ENCODE data around the gene RAB21.

RAB21 gene

DNA sequence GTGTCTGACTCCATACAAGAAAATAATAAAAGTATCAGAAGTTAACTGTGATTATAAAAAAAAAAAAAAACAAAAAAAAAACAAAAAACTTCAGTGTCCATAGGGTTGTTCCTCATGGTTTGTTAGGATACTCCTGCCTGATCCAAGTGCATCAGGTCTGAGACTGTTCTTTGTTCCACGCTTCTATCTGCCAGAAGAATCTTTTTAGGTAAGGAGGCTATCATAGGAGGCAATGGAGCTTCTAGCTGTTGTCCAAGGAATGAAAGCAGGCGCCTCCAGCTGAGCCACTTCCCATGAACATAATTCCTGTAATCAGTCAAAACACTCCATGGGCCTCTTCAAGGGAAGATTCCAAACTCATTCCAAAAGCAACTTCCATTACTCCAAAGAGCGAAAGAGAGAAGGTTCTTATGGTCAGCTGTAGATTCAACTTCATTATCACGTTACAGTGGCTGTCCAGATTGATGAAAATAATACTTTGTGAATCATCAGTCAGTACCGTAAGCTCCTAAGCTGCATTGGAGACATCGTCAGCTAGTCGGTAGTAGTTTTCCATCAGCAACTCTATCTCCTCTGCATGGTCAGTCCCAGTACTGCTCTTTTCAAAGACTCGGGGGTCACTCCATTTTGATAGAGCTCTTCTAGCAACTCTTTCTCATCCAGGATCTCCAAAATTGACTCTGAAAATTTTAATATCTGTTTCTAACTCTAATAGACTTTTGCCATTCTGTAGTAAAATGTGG is 94.6 kb downstream of the RAB21 start:
- Histone ChIP-seq H3K9ac (ENCODE audit: insufficient read length, low read depth) (no peak overlapping the region), H3K9me3 (ENCODE audit: insufficient read depth, low read length) (peaks cover 34% of the 10 kb centered on the region; the same call in 1 of the 2 replicates), H3K4me3 (ENCODE audit: insufficient read length, low read depth) (no peak overlapping the region), H3K4me1 (ENCODE audit: insufficient read depth, insufficient read length) (peaks cover 7% of the 10 kb centered on the region), H3K36me3 (ENCODE audit: insufficient read depth, insufficient read length, low read length) (peaks cover 16% of the 10 kb centered on the region), H3K27me3 (ENCODE audit: insufficient read depth, insufficient read length) (no peaks in the 10 kb centered on the region)
- DNase-seq (ENCODE audit: low read depth, low spot score): no peak
- no peak for TF ChIP-seq ZNF274 (IDR thresholded peaks at IDR 0.05; ENCODE audit: low read depth, low read length)
- no peak for TF ChIP-seq YY1 (IDR thresholded peaks at IDR 0.05; ENCODE audit: insufficient read depth, insufficient read length)
- TF ChIP-seq SUZ12 (IDR thresholded peaks at IDR 0.05; ENCODE audit: extremely low read depth, insufficient read depth, insufficient read length): no peak

All from NT2/D1 (cell line).